Kidney capillary endothelial cell (primary cell): ENCODE data around the gene SUPT7L.
"Not testable (repeated sequence)": the region's sequence is repeated elsewhere in the genome, so short reads cannot be mapped to it uniquely, and the experiment has no call there.

Experiments used
- DNase-seq: peaks from one replicate; pipeline ENCODE4 v3.0.0-alpha.2; 2018; ENCODE audit warnings: low spot score

Gene SUPT7L

DNA sequence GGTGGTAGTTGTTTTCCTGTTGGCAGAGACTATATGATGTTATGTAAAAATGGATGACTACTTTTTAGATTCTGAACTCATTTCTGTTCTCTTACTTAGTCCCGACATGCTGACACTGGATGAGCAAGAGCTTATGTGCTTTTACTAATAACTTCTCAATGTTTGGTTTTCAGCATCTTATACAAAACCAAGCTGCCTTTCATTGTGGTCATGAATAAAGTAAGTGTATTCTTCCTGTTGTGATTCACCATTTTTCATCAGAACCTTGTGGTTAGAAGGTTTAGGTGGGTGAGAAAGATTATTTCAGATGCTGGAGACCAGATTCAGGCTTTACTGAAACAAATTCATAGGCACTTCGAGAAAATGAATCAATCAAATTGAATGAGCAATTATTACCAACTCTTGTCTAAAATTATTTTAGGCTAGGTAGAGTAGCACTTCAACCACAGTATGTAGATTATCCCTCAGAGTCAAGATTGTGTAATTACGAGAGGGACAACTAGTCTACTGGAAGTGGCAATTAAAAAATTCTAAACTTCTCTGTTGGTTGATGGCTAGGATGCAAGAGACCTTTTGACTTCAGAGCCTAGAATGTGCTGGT is 25.3 kb downstream of the SUPT7L start:
- DNase-seq = no peak

DNA sequence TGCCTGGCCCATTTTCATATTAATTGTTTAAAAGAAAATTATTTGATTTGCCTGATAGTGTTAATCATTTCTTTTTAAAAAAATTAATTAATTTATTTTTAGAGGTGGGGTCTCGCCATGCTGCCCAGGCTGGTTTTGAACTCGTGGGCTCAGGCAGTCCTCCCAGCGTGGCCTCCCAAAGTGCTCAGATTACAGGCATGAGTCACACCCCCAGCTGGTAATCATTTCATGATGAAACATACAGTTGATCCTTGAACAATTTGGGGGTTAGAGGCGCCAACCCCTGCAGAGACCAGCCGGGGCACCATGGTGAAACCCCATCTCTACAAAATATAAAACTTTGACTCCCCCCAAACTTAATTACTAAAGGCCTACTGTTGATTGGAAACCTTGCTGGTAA is 26.6 kb downstream of the SUPT7L start:
- DNase-seq = no peak

DNA sequence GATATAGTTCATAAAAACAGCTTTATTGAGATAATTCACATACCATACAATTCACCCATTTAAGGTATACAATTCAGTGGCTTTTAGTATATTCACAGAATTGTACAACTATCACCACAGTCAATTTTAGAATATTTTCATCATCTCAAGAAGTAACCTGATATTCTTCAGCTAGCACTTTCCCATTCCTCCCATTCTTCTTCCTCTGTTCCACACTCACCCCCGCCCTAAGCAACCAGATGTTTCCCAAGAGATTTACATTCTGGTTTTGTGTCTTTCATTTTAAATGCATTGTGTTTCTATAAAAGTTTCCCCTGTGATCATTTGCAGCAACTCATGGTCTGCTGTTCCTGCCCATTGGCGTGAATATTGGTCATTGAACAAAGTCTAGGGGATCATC is 29.1 kb downstream of the SUPT7L start:
- DNase-seq = no peak

DNA sequence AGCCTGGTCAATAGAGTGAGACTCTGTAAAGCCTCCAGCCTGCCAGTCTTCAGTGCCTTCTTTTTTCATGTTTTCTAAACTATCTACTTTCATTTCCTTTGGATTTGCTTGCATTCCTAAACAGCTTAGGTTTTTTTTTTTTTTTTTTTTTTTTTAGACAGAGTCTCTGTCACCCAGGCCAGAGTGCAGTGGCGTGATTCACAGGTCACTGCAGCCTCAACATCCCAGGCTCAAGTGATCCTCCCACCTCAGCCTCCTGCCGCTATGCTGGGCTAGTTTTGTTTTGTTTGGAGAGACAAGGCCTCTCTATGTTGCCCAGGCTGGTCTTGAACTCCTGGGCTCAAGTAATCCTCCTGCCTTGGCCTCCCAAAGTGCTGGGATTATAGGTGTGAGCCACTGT is 33.2 kb downstream of the SUPT7L start:
- DNase-seq = not testable (repeated sequence)

DNA sequence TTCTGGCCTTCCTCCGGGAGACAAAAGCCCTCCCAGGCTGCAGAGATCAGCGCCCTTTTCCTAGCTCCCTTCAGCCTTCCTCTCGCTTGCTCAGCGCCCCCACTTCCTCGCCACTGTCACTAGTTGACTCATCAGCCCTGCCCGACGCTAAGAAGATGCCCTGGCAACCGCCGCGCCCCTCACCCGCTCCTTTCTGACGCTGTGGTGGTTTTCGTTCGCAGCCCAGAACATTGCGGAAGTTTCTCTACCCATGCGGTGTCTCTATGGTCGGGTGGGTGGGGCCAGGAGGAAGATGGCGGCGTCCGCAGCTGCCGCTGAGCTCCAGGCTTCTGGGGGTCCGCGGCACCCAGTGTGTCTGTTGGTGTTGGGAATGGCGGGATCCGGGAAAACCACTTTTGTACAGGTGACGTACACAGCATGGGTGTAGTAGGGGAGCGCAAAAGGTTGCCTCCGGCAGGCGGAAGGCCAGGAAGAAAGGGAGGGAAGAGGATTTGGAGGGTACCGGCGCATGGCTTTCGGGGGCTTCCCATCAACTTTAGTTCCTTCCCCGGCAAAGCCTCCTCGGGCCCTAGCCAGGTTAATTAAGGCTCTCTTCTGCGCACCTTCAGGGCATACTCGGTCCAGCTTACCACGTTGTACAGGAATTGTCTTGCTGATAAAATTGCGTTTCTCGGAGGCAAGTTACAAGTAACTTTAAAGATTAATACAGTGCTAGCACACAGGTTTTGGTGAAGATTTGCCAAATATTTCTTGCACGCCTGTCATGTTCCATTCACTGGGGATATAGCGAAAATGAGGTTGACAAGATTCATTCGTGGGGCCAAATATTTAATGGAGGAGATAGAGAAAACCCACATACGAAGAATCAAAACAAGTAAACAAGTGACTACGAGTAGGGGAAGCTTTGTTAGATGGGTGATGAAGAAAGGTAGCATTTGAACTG is 34.4 kb downstream of the SUPT7L start, which contains the start of the genes CCDC121 and GPN1:
CCDC121 (minus strand) TSS at position 246 of the 943 bp plus-strand sequence. CDS start 1,213 bp downstream, outside the sequence.
GPN1 (plus strand) TSS at position 284 of the 943 bp plus-strand sequence; CDS start at position 293, 9 bp downstream.
- peak; percentile 92 for DNase-seq

DNA sequence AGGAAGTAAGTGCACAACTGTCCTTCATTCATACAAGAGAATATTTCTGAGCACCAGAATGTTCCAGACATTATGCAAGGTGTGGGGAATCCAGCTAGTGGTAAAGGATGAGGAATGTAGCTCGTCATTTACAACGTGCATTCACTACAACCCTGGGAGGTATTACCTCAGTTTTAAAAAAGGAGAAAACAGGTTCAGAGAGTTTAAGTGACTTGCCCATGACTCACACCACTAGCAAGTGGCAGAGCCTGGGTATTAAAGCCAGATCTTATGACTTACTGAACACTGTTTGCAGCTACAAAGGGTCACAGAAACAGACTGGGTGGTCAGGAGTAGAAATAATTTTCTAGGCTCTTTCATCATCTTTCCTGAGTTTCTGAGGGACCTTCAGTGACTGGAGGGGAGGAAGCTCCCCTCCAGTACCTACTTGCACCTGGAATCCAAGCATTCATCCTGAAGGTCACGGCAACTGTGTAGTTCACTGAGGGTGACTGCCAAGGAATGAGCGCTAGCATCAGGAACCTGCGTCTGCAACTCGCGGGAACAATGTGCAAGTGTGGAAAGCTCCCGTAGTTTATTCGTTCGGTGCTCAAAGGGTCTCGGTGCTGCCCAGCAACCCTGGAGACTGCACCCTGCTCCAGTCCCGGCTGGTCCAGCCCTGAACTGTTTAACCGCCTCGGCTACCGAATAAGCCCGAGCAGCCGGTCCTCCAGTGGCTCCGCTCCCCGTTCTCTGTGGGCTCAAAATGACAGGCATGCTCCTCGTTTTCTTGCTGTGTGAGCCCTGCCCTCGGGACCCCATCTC is 35.2 kb downstream of the SUPT7L start:
- peak; percentile 54 for DNase-seq

DNA sequence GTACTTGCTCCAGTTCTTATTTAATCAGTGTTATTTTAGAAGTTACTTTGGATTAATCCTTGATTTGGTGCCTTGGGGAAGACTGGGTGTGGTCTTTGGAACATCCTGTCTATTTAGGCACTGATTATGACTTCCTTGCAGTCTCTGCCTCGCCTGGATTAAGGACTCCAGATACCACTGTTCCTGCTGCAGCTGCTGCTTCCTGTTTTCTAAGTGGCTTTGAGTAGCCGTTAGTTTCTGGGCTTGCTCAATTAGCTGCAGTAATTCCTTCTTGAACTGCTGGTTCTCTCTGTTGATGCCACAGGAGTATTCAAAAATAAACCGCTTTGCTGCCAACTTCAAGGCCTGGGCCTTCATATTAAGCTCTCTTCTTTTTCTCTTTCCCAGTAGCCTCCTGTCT is 36.5 kb downstream of the SUPT7L start:
- peak; percentile 21 for DNase-seq

DNA sequence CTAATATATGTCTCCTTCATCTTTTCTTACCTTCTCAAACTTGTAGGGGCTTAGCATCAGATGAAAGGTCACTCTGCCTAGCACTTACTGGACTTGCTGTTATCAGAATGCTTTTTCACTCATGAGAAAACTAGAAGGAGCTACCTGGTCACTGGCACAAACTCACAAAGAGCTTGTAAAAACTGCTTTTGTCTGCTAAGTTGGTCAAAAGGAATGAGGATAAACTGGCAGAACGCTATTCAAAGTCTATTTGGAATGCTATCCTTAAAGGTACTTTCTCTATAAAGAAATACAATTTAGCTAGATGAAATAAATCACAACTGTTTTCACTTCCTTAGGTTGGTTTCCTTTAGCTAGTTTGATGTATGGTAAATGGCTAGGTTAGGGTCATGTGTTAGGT is 37.1 kb downstream of the SUPT7L start:
- not testable (repeated sequence) for DNase-seq

DNA sequence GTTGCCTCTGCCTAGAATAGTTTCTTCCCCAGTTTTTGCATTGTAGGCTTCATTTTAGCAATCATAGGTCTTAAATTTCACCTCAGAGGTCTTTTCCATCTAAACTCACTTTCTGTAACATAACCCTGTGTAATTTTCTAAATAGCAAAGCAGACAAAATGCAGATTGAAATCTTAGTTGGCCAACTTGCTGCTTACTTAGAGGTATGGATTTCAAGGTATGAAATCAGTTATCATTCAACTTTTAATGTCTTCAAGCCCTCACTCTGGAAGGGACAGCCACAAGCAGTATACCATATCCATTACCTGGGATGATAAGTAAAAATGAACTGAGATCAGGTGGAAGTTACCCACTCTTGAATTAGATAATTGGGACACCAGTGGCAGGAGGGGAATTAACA is 38.5 kb downstream of the SUPT7L start:
- no peak for DNase-seq

DNA sequence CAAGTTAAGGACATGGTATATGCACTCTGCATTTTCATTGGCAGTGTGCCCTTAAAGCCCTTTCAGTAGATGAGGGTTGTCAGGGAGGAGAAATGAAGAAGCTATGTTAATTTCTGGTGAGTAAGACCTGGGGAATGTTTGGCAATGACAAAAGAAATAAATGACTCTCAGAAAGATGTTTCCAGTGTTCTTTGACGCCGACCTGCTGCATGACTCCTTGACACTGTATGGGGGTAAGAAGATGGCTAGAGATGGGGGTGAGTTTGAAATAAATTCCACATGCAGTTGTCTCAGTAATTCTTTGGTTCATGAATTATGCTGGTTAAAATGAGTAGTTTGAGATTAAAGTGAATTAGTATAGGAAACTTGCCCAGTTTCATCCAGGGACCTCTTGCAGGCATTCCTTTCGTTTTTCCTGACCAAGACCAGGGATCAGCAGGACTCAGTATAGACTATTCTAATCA is 40.5 kb downstream of the SUPT7L start:
- peak; percentile 45 for DNase-seq

DNA sequence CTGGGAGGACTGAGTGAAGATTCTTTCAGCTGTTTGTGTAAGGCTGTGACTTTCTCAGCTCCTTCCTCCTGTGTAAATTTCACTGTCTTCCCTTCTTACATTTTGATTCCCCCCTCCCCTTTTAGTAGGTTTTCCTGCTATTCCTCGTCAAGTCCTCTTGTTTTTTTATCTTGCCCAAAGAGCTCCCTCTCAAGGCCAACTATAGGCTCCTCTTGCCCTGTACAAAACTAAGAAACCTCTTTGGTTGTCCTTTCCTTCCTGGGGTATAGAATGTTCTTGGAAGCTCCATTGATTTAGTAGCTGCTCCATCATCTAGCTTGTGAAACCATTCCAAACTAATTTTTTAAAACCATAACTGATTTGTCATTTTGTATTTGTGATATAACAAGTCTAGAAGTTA is 41.9 kb downstream of the SUPT7L start:
- no peak for DNase-seq

DNA sequence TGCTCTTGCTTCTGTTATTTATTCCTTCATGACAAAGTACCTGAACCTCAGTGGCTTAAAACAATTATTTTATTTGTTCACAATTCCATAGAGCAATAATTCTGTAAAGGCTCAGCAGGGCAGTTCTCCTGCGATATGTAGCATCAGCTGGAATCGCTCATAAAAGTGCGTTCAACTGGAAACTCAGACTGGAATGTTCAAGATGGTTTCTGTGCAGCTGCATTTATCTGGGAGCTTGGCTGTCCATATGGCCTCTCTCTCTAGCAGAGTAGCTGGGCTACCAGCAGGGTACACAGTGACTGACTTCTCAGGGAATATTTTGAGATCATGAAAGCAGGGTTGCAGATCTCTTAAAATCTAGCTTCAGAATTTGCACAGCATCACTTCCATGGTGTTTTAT is 48.1 kb downstream of the SUPT7L start:
- no peak for DNase-seq

DNA sequence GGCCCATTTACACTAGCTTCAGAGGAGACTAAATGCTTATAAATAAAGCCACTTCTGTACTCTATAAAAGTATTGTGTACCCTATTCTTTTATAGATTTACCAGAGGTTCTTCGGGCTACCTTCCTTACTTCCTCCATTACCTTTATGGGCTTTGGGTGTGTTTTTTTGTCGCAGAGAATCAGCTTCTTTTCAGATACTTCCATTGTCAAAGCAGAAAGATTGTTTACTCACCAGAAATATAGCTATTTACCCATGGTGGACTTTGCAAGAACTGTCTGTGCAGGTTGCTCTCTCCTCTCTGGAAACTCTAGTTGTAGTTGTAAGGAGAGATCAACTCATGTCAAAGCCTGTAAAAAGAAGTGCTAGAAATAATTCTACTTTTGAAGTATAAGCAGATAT is 49.4 kb downstream of the SUPT7L start:
- DNase-seq = no peak

DNA sequence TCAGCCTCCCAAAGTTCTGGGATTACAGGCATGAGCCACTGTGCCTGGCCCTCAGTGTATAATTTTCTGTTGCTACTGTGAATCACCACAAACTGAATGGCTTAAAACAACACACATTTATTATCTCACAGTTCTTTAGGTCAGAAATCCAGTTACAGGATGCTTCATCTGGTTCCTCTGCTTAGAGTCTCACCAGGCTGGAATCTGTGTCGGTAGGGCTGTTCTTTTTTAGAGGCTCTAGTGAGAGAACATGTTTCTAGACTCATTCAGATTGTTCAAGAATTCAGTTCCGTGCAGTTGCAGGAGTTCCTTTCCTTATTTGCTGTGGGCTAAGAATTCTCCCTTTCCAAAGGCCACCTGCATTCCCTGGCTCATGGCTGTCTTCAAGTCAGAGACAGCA is 56.8 kb downstream of the SUPT7L start:
- DNase-seq = no peak
